IPS DF 6.9 (cell line): ENCODE results near the gene SORCS2.

ENCODE experiments used
- DNase-seq: peaks from one replicate; pipeline ENCODE4 v3.0.0-alpha.2; 2013; ENCODE audit warnings: low read depth, low spot score
- H3K27ac ChIP-seq: one replicate; pipeline ENCODE4 v1.5.1; 2013; ENCODE audit warnings: low read length, control low read depth
- H3K27me3 ChIP-seq: 2 replicates; pipeline ENCODE4 v1.6.1; 2013; ENCODE audit warnings: mild to moderate bottlenecking, low read length; ENCODE audit not compliant: control insufficient read depth, insufficient read depth
- H3K36me3 ChIP-seq: 2 replicates; pipeline ENCODE4 v1.6.1; 2013; ENCODE audit warnings: low read length; ENCODE audit not compliant: control insufficient read depth, insufficient read depth
- H3K4me1 ChIP-seq: 2 replicates; pipeline ENCODE4 v1.6.1; 2013; ENCODE audit warnings: low read length; ENCODE audit not compliant: control insufficient read depth, insufficient read depth
- H3K4me3 ChIP-seq: 2 replicates; pipeline ENCODE4 v1.5.1; 2013; ENCODE audit warnings: mild to moderate bottlenecking, low read length
- H3K9me3 ChIP-seq: 2 replicates; pipeline ENCODE4 v1.6.1; 2013; ENCODE audit warnings: low read length, inconsistent platforms; ENCODE audit not compliant: control insufficient read depth, insufficient read depth
- WGBS: extraction: QIAGEN DNeasy Blood & Tissue Kit; methylation state at CpG from one replicate; pipeline ENCODE4 v1.1.7; 2013; ENCODE audit warnings: mixed read lengths, missing lambda C conversion rate; ENCODE audit not compliant: insufficient read length, insufficient coverage; 5-methylcytosine and 5-hydroxymethylcytosine counted together

SORCS2 gene

DNA sequence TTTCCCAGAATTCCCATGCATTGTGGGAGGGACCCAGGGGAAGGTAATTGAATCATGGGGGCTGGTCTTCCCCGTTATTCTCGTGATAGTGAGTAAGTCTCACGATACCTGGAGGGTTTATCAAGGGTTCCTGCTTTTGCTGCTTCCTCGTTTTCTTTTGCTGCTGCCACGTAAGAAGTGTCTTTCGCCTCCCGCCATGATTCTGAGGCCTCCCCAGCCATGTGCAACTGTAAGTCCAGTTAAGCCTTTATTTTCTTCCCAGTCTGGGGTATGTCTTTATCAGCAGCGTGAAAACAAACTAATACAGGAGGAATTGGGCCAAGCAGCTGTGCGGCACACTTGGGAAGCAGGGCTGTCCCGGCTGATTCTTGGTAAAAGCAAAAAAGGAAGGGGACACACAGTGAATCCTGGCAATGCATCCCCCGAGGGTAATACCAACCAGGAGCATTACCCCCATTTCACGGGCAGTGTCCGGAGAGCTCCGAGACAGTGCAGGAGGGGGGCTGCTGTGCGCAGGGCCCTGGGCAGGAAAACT is 561.7 kb downstream of the SORCS2 start:
- no peaks in the 10 kb centered on the region for H3K36me3 ChIP-seq
- H3K4me1 ChIP-seq = no peaks in the 10 kb centered on the region; the same call in 1 of the 2 replicates
- H3K27ac ChIP-seq = no peak overlapping the region
- no peak for DNase-seq
- no peaks in the 10 kb centered on the region for H3K27me3 ChIP-seq
- H3K9me3 ChIP-seq = no peaks in the 10 kb centered on the region
- H3K4me3 ChIP-seq = no peak overlapping the region
- WGBS = no CpG with 5 or more reads among the region's 15 CpGs

DNA sequence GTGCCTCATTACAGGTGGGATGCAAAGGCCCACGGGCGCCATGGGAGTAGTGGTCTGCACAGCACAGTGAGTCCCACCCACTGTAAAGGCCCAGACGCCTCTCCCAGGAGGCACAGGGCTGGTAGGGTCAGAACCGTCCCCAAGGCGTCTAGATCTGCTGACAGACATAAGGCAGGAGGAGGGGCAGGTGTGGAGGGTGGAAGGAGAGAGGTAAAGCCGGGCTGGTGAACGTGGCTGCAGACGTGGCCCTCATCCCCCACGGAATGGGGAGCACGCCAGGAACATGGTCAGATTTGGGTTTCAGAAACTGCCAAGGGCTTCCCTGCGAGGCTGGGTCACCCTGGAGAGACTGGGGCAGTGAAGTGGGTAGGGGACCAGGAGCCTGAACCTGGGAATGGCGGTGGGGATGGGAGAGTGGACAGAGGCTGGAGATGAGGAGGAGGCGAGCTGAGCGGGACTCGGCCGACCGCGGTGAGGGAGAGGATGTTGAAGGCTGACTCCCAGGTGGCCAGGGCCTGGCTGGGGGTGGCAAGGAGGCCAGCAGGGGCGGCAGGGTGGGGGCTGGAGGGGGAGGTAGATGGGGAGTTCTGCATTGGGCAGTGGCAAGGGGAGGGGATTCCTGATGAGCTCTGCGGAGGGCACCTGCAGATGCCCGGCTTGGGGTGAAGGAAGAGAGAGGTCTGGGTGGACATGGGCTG is 562.4 kb downstream of the SORCS2 start:
- WGBS = no CpG with 5 or more reads among the region's 21 CpGs
- H3K4me3 ChIP-seq = no peak overlapping the region
- H3K9me3 ChIP-seq = no peaks in the 10 kb centered on the region
- H3K36me3 ChIP-seq = no peaks in the 10 kb centered on the region
- H3K27ac ChIP-seq = no peak overlapping the region
- H3K27me3 ChIP-seq = no peaks in the 10 kb centered on the region
- DNase-seq = no peak
- no peaks in the 10 kb centered on the region; the same call in 1 of the 2 replicates for H3K4me1 ChIP-seq

DNA sequence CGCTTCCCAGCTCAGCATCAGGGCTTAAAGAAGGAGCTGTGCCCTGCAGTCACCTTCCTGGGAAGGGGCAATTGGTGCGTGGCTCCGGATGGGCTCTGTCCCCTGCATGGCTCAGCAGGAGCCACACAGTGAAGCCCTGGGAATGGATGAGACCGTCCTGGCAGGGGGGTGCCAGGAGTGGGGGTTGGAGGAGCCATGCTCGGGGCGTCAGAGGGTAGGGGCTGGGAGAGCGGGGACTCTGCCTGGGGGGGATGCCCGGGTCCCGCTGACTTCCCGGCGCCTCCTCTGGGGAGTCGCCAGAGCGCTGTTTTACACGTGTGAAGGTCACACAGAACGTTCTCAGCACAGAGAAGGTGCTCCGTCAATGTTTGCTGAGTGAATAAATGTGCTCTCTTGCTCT is 563.2 kb downstream of the SORCS2 start:
- WGBS = no CpG with 5 or more reads among the region's 16 CpGs
- no peaks in the 10 kb centered on the region for H3K27me3 ChIP-seq
- no peak overlapping the region for H3K27ac ChIP-seq
- H3K9me3 ChIP-seq = no peaks in the 10 kb centered on the region
- H3K4me3 ChIP-seq = no peak overlapping the region
- H3K36me3 ChIP-seq = no peaks in the 10 kb centered on the region
- no peaks in the 10 kb centered on the region; the same call in 1 of the 2 replicates for H3K4me1 ChIP-seq
- DNase-seq = no peak

DNA sequence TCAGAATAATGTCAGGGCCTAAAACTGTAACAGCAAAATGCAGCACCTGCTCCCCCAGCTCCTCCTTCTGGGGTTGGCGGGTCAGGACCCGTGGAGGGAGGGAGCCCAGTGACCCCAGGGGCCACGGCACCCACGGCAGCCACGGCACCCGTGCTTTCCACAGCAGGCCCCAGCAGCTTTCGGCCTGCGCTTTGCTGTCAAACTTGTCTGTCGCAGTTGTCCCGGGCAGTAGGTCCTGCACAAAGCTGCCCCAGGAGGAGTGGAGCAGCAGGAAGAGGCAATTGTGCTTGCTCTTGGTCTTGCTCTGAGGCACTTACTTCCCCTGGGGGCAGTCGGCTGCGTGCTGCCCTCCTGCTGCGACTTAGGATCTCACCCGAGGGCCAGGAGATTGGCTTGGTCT is 563.7 kb downstream of the SORCS2 start:
- no CpG with 5 or more reads among the region's 14 CpGs for WGBS
- Histone ChIP-seq H3K4me1 (no peaks in the 10 kb centered on the region; the same call in 1 of the 2 replicates), H3K9me3 (no peaks in the 10 kb centered on the region), H3K36me3 (no peaks in the 10 kb centered on the region), H3K27ac (no peak overlapping the region), H3K27me3 (no peaks in the 10 kb centered on the region), H3K4me3 (no peak overlapping the region)
- no peak for DNase-seq

DNA sequence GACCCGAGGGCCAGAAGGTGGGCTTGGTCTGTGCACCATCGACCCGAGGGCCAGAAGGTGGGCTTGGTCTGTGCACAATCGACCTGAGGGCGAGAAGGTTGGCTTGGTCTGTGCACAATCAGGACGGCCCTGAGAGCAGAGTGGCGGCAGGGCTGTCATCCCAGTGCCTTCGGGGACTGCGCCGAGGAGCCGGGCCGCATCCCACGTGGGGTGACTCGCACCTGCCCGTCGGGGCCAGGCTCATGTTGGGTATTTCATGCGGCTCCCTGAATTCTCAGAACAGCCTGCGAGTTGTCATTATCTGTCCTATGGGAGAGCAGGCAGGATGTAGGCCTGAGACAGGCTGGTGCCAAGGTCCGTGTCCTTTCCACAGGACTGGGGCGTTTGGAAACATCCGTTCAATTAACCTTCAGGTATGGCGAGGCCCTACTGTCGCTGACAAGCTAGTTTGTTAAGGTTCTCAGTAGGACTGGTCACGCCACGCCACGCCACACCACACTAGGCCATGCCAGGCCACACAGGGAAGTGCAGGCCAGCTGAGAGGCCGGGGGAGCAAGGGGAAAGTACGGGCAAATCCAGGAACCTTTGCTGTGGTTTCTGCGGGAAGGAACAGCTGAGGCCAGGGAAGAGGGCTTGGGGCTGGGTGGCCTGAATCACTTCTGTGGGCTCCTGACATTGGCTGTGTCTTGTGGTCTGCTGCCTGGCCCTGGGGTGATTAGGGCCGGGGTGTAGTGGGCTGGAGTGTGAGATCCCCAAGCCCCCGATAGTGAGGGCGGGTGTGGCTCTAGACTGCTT is 564.4 kb downstream of the SORCS2 start:
- Histone ChIP-seq H3K36me3 (no peaks in the 10 kb centered on the region), H3K9me3 (no peaks in the 10 kb centered on the region), H3K4me1 (no peaks in the 10 kb centered on the region; the same call in 1 of the 2 replicates), H3K27me3 (no peaks in the 10 kb centered on the region), H3K4me3 (no peak overlapping the region), H3K27ac (no peak overlapping the region)
- no peak for DNase-seq
- no CpG with 5 or more reads among the region's 32 CpGs for WGBS

DNA sequence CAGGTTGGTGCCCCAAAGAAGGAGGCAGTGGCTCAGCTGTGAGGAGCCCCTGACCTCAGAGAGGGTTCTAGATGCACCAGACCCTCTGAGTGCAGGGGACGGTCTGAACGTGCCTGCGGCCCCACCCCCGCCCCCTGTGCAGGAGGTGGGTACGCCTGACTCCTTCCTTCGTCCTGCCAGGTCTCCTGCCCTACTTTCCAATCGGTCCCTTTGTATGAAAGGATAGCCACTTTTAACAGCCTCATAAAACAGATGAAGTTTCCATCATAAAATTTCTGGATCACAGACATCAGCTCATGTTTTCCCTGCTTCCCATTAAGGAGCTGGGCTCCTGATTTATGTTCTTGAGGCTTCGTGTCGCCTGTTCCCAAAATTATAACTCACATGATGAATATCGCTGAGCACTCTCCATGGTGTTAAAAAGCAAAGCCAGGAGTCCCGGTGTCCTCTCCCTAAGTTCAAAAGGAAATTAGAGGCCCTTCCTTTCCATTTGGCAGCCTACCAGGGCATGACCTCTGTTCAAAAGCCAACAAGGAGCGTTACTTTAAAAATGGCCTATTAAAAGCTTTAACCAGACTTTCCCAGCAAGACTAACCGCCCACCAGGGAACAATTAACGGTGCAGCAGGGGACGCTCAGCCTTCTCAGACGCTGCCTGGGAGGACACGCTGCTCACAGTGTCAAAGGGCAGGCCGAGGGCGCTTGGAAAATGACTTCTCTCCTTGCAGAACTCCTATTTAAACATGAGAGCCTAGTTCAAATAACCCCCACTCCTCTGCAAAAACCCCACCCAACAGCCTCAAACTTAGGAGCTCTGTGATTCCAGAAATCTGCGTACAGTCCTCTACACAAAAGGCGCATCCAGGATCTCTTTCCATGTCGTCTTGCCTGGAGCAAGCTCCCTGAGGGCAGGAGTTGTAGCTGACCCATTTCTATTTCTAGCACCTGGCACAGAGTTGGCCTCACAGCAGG is 565.4 kb downstream of the SORCS2 start:
- Histone ChIP-seq H3K4me3 (no peak overlapping the region), H3K27me3 (no peaks in the 10 kb centered on the region), H3K4me1 (no peaks in the 10 kb centered on the region; the same call in 1 of the 2 replicates), H3K9me3 (no peaks in the 10 kb centered on the region), H3K36me3 (no peaks in the 10 kb centered on the region), H3K27ac (no peak overlapping the region)
- WGBS = no CpG with 5 or more reads among the region's 22 CpGs
- no peak for DNase-seq

DNA sequence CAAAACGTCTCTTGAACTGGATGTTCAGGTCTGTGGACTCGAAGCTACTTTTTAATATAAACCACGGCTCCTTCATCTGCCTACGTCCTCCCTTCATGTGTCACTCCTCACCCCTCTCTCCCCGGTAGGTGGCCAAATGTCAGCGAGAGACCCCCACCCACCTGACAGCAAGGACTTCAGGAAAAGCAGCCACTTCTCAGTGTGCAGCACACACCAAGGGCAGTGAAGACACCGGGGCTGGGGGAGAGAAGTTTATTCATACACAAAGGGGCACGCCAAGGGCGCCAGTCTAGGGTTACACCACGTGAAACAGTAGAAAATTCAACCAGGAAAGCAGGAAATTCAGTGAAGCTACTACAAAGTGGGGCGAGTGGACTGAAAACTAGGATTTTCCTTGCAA is 566.1 kb downstream of the SORCS2 start:
- WGBS = no CpG with 5 or more reads among the region's 11 CpGs
- Histone ChIP-seq H3K27ac (no peak overlapping the region), H3K36me3 (no peaks in the 10 kb centered on the region), H3K4me1 (no peaks in the 10 kb centered on the region; the same call in 1 of the 2 replicates), H3K27me3 (no peaks in the 10 kb centered on the region), H3K9me3 (no peaks in the 10 kb centered on the region), H3K4me3 (no peak overlapping the region)
- no peak for DNase-seq

DNA sequence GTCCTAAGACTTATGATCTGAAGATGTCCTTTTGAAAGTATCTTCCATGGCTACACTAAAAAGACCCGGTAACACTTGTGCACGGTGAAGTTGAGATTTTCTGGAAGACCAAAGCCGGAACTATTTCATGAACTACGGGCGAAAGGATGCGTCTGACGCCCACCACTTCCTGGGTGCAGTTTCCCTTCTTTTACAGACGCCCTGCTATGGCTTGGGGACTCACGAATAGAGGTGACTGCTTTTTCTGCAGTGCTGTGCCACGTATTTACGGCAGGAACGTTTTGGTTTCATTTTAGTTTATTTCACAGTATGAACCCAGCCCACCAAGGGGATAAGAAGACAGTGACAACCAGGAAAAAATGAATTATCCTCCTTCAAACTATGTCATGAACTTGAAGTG is 566.9 kb downstream of the SORCS2 start:
- WGBS = no CpG with 5 or more reads among the region's 12 CpGs
- Histone ChIP-seq H3K36me3 (no peaks in the 10 kb centered on the region), H3K27me3 (no peaks in the 10 kb centered on the region), H3K27ac (no peak overlapping the region), H3K4me1 (no peaks in the 10 kb centered on the region; the same call in 1 of the 2 replicates), H3K9me3 (no peaks in the 10 kb centered on the region), H3K4me3 (no peak overlapping the region)
- DNase-seq = no peak

DNA sequence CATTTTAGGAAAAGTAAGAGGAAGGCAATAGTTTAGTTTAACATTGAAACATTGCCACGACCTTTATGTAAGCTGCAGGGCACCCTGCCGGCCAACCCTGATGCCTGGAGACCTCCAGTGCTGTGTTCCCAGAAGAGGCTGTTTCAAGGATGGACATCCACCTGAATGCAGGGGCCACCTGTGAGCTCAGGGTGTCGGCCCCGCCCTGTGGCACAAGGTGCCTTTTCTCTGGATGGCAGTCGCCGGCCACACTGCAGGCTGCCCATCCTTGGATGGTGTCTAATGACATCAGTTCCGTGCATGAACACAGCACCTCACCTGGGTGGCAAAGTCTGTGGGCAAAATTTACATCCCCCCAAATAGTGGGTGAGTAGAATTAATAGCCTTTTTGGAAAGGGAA is 567.3 kb downstream of the SORCS2 start:
- Histone ChIP-seq H3K27ac (no peak overlapping the region), H3K36me3 (no peaks in the 10 kb centered on the region), H3K27me3 (no peaks in the 10 kb centered on the region), H3K4me3 (no peak overlapping the region), H3K4me1 (no peaks in the 10 kb centered on the region; the same call in 1 of the 2 replicates), H3K9me3 (no peaks in the 10 kb centered on the region)
- no peak for DNase-seq
- no CpG with 5 or more reads among the region's 7 CpGs for WGBS

DNA sequence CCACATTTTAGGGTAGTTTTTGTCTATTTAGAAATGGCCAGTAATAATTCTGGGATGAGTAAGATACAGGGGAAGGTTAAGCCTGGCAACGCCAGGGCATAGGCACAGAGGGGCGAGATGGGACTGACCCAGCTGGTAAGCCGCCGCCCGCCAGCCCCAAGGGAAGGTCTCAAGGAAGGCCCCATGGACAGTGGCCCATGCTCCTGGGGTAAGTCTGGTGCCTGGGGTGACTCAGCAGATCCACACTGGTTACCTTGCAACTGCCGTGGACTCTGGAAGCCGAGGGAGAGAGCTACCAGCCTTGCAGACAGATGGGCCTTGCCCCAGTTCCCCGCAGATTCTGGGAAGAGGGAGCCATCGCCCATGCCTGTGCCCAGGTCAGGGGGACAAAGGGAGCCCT is 567.9 kb downstream of the SORCS2 start:
- WGBS = no CpG with 5 or more reads among the region's 9 CpGs
- Histone ChIP-seq H3K4me3 (no peak overlapping the region), H3K9me3 (no peaks in the 10 kb centered on the region), H3K4me1 (no peaks in the 10 kb centered on the region; the same call in 1 of the 2 replicates), H3K36me3 (no peaks in the 10 kb centered on the region), H3K27ac (no peak overlapping the region), H3K27me3 (no peaks in the 10 kb centered on the region)
- DNase-seq = no peak
